Frontal cortex (tissue), 4 donors: ENCODE results near the gene SOX11. TPM values are rescaled to one million over a fixed set of nuclear protein-coding genes. Genes with fewer than 3 reads are reported as not detected.
"Not testable (repeated sequence)": the region's sequence is repeated elsewhere in the genome, so short reads cannot be mapped to it uniquely, and the experiment has no call there.

ENCODE experiments used
- DNase-seq, 2 donors: peaks; one replicate each; pipeline ENCODE4 v3.0.0; 2012; ENCODE audit warnings: low spot score in 2 of 2
- FAIRE-seq: peaks from 2 replicates; lab custom pipeline; 2012; peaks lifted over from hg19 to GRCh38; lab: Jason Lieb, UNC
- total RNA-seq: library from RNA; depleted of rRNA; stranded (reverse); fragments of >200 nt; gene quantifications from one replicate; pipeline ENCODE4 v1.2.3, GENCODE V29; 2014
- donor health status: control.
- donor health status: control.
- donor health status: control.

Gene SOX11
- total RNA-seq = 345 TPM

DNA sequence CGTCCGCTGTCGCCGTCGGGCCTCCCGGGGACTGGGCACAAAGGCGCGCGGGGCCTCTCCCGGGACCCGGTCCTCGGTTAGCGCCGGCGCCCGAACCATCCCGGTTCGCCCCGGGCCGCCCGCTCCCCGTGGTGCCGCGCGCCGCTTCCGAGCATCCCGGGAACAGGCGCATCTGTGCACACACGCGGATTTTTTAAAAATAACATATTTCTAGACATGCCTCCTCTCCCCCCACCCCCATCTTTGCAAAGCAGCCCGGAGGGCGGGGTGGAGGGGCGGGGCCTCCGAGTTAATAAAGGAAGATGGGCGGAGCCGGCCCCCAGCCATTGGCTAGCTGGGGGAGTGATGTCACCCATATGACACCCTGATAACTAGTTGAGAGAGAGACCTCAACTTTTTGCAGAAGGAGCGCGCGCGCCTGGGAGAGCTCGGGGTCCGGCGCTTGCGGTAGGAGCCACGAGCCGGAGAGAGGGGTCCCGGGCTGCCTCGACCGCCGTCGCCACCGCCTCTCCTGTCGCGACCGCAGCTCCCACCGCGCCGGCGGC, at the start of gene SOX11:
Gene SOX11 (plus strand): TSS at position 400 of the 545 bp plus-strand sequence. CDS start 338 bp downstream, outside the sequence.
- no peak for FAIRE-seq
- DNase-seq = peak; percentile 69 to 81

DNA sequence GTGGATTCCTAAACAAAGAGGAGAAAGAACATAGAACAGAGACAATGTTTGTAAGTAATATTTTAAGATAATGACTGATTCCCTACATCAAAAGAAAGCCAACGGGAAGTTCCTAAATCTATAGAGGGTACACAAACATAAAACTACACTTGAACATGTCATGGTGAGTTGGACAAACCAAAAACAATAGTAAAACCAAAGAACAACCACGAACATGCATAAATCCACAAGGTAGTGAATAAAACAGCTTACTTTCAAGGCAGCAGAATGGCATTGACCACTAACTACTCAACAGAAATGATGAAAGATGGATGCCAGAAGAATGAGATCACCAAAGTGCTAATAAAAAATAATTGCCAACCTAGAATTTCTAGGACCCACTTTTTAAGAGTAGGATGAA, 39.5 kb upstream of the SOX11 start:
- not testable (repeated sequence) for FAIRE-seq, DNase-seq

GRCh38 chr2:5653756-5654155, 38.4 kb upstream of the SOX11 start:
- not testable (repeated sequence) for DNase-seq, FAIRE-seq

DNA sequence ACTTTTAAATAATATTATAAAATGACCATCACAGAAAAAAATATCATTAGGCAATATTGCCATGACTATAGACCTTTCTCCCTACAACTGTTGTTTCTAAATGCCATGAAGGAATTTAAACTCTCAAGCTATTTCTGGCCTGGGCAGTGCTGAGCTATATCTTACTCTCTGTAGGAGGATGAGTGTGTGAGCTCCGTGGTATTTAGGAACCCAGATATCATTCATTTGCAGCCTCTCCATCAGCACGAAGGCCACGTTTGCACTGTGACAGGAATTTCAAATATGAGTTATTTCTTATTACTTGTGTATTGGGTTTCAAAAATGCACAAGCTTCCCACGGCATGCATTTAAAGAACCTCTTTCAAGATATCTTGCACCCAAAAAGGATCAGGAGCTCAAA, 35.0 kb upstream of the SOX11 start:
- DNase-seq (no peak), FAIRE-seq (no peak)

- no peak for FAIRE-seq
These were observed 31.6 kb upstream of the SOX11 start for GRCh38 chr2:5660591-5660990.

DNA sequence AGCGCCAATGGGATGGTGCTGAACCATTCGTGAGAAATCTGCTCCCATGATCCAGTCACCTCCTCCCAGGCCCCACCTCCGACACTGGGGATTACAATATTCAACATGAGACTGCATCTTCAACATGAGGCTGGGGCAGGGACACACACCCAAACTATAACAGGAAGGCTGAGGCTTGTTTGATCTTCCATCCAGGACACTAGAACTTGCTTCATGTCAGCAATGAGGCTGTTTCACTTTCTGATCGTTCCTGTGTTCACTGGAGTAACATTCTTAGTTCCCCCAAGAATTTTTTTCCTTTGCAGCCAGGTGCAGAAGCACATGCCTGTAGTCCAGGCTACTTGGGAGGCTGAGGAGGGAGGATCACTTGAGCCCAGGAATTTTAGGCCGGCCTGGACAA, 30.8 kb upstream of the SOX11 start:
- FAIRE-seq (no peak), DNase-seq (no peak)

More at GRCh38 chr2:5660591-5660990, 31.6 kb upstream of the SOX11 start:
- no peak for DNase-seq

- FAIRE-seq = no peak
These were observed 27.9 kb upstream of the SOX11 start for GRCh38 chr2:5664278-5664681.

GRCh38 chr2:5665066-5665465, 27.1 kb upstream of the SOX11 start:
- no peak for FAIRE-seq
- DNase-seq = no peak

More at GRCh38 chr2:5664278-5664681, 27.9 kb upstream of the SOX11 start:
- no peak for DNase-seq

GRCh38 chr2:5666798-5667197, 25.4 kb upstream of the SOX11 start:
- peak in 1 of 2 donors; percentile 0 for DNase-seq
- no peak for FAIRE-seq

GRCh38 chr2:5667655-5668054, 24.5 kb upstream of the SOX11 start:
- not testable (repeated sequence) for DNase-seq, FAIRE-seq

DNA sequence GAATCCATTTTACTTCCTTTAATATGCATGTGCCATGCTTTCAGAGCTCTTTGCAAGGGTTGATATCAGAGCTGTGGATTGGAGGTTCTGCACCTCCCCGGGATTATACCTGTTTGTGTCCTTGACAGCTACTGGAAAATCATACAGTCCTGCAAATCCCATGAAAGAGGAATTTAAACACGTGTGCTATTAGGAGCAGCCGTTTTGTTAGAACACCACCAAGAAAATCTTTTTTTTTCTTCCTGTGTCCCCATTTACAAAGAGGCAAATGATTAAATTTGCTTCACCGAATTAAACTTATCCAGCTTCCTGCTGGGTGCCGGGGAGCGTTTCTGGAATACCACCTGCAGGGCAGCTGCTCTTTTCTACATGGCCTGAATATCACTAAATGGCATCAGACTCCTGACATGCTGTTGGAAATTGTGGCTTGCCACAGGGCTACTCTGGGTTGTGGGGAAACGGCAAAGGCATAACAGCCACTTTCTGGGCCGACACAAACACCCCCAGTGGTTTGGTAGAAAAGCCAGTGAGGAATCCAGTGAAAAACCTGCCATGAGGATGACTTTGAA, 23.4 kb upstream of the SOX11 start:
- DNase-seq (no peak), FAIRE-seq (no peak)

DNA sequence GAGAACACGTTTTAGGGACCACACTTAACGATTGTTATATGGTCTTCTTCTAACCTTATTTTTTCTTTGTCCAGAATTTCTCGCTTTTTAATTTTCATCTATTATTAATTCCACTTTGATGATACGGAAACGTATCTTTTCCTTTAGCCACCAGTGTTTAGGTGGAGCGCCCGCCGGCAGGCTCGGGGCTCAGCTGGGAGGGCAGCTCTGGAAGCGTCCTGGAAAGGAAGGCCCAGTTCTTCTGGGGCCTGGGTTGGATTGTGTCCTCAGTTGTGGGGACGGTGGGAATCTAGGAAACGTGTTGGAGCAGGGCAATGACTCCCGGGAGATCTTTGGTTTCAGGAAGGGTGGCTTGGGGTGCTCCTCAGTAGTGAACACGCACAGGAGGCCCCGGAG, 19.4 kb upstream of the SOX11 start:
- DNase-seq (no peak), FAIRE-seq (no peak)

DNA sequence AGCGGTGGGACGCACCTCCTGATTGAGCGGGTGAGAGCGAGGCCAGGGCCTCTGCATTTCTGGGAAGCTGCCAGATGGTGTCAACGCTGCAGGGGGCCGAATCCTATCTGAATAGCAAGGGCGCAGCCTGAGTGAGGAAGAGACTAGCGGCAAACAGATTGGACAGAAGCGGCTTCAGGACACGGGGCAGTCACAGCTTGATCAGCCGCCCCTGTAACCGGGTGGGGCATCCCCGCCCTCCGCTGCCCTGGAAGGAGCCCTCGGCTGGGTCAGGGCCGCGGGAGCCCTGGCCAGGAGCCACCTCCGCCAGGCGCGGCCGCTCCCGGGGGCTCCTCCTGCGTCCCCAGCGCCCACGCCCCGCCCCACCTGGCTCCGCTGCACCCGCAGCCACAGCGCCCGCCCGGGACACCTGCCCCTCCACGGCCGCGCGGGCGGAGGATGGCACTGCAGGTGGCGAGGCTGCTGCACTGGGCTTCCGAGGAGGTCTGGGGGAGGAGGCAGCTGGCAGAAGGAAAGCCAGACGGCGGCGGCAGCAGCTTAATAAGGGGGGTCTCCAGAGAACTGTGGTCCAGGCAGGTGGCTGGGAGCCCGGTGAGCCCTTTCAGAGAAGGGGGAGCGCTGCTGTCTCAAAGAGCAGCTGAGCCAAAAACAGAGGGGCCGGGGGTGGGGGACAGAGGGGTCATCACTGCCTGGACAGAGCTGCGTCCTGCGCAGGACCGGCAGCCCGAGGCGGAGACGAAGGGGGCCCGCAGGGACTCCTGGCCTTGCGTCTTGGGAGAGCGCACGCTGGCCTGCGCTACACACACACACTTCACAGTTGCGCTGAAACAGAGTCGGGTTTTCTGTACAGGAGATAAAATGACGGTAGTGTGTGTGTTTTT, 18.8 kb upstream of the SOX11 start:
- peak in 1 of 2 donors; percentile 29 for DNase-seq
- FAIRE-seq = no peak

GRCh38 chr2:5674026-5674340, 18.2 kb upstream of the SOX11 start:
- peak in 1 of 2 donors; percentile 29 for DNase-seq
- FAIRE-seq = no peak

GRCh38 chr2:5677133-5677532, 15.1 kb upstream of the SOX11 start:
- DNase-seq = no peak
- FAIRE-seq = no peak

DNA sequence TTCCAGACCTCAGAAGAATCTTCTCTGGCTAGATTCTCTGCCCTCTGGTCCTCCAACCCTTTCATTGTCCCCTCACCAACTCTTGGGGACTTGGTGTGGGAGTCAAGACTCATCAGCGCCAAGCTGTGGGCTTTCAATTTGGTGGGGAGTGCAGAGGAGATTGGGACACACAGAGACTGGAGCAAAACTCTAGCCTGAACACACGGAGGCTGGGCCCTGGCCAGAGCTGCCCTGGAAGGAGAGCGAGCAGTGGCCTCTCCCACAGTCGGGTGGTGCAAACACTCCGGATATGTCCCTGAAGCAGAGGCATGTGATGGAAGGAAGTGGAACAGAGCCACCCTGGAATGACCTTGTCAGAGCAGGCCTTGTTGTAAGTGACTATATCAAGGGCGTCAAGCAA, 8.7 kb upstream of the SOX11 start:
- DNase-seq (no peak), FAIRE-seq (no peak)

DNA sequence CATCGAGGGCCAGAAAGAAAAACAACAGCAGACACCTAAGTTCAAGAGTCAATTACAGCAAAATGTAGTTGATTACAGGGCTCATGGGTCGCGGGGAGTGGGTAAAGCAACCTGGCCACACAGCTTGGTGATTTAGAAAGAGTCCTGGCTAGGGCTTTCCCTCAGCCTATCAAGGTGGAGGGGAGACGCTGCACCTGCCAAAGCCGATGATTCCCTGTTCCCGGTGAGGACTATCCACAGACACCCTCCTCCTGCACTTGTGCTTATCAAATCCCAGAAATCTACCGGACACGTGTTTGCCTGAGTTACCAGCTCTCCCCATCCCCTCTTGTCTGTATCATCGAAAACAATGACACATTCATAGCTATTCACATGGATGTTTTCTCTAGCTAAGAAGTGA, 7.0 kb upstream of the SOX11 start:
- FAIRE-seq = no peak
- no peak for DNase-seq

- FAIRE-seq = no peak
- no peak for DNase-seq
These were observed 6.1 kb upstream of the SOX11 start for GRCh38 chr2:5686068-5686467.

DNA sequence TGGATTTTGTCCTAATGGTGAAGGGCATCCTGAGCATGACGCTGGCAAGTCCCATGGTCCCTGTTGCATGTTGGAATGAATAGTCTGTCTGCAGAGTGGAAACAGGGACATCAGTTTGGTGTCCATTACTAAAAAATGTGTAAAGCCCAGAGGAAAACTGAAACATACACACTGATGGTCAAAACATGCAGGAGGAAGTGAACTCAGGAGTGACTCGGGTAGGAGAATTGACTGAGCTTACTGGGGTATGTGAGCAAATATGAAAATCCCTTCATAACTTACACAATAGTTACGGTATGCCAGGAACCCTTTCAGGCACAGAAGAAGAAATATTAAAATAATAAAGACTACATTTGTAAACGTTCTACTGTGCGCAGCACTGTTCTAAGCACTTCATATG, 5.6 kb upstream of the SOX11 start:
- DNase-seq (no peak), FAIRE-seq (no peak)

DNA sequence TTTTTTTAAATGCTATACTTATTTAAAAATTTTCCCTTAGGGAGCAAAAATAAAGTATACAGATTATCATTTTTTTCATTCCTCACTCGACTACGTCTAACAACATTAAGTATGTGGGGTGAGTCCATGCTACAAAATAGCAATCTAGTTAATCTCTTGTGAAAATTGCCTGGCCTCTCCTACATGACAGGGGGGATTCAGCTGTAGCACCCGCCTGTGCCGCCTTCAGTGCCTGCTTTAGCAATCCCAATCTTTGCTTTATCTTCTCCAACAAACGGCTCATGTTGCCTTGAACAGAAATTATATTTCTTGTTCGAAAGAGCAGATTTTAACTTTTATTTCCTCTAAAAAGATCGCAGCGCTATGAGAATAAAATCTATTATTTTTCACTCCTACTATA, 2.4 kb upstream of the SOX11 start:
- DNase-seq (no peak), FAIRE-seq (no peak)

GRCh38 chr2:5690286-5690685, 1.9 kb upstream of the SOX11 start:
- DNase-seq (no peak), FAIRE-seq (no peak)
